Lower leg skin (tissue), 3 donors: Measurements from ENCODE around the gene HRG.

Source experiments
- POLR2A ChIP-seq, 2 donors: fragments of 450-650 bp; IDR thresholded peaks; one replicate each; pipeline ENCODE4 v1.6.1; 2016 to 2017; ENCODE audit warnings: antibody characterized with exemption in 2 of 2, mild to moderate bottlenecking in 1 of 2, moderate library complexity in 1 of 2
- TF ChIP-seq, protein P1 (sequence below), 3 donors: fragments of 450-650 bp; IDR thresholded peaks; one replicate each; pipeline ENCODE4 v1.5.1; 2016; ENCODE audit warnings: antibody characterized with exemption in 3 of 3, mild to moderate bottlenecking in 3 of 3, moderate library complexity in 2 of 3

DNA sequence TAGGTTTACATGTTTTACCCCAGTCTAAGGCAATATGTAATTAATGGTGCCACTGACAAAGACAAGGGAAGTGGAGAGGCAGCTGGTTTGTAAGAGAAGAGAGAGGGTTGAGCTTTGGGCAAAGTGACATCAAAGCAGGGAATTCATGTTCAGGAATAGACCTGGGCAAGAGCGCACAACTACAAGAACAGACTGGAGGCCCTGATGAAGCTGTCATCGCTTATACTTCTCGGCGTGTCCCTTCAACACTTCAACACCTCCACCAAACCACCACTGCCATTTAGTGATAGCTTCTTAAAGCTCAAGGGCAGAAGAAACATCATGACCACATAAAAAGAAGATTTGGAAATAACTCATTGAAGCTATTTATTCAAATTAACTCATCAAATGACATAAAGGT lies 31.7 kb downstream of the HRG start:
- TF ChIP-seq POLR2A (IDR thresholded peaks at IDR 0.05), result no peak
- TF ChIP-seq, protein P1, sequence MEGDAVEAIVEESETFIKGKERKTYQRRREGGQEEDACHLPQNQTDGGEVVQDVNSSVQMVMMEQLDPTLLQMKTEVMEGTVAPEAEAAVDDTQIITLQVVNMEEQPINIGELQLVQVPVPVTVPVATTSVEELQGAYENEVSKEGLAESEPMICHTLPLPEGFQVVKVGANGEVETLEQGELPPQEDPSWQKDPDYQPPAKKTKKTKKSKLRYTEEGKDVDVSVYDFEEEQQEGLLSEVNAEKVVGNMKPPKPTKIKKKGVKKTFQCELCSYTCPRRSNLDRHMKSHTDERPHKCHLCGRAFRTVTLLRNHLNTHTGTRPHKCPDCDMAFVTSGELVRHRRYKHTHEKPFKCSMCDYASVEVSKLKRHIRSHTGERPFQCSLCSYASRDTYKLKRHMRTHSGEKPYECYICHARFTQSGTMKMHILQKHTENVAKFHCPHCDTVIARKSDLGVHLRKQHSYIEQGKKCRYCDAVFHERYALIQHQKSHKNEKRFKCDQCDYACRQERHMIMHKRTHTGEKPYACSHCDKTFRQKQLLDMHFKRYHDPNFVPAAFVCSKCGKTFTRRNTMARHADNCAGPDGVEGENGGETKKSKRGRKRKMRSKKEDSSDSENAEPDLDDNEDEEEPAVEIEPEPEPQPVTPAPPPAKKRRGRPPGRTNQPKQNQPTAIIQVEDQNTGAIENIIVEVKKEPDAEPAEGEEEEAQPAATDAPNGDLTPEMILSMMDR (IDR thresholded peaks at IDR 0.05), result no peak
